HEK293T (cell line): ENCODE data around the gene TAS1R1.

Experiments
- FOXK2 ChIP-seq: fragments of 450-650 bp; IDR thresholded peaks from 2 replicates; pipeline ENCODE4 v1.6.1; 2016; ENCODE audit warnings: mild to moderate bottlenecking
- HDGF ChIP-seq: fragments of 450-650 bp; IDR thresholded peaks from 2 replicates; pipeline ENCODE4 v1.6.1; 2017; ENCODE audit warnings: antibody characterized with exemption, borderline replicate concordance
- NFRKB ChIP-seq: fragments of 450-650 bp; IDR thresholded peaks from 2 replicates; pipeline ENCODE4 v1.6.1; 2016; ENCODE audit warnings: mild to moderate bottlenecking, moderate library complexity
- PKNOX1 ChIP-seq: fragments of 450-650 bp; IDR thresholded peaks from 2 replicates; pipeline ENCODE4 v1.6.1; 2016
- TARDBP ChIP-seq: fragments of 450-650 bp; IDR thresholded peaks from 2 replicates; pipeline ENCODE4 v1.6.1; 2016

DNA sequence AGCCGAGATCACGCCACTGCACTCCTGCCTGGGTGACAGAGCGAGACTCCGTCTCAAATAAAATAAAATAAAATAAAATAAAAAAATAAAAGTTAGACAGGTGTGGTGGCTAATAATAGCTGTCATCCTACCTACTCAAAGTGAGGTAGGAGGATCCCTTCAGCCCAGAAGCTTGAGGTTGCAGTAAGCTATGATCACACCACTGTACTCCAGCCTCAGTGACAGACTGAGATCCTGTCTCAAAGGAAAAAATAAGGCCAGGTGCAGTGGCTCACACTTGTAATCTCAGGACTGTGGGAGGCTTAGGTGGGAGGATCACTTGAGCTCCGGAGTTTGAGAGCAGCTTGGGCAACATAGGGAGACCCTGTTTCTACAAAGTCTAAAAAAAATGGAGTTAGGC, 18.8 kb upstream of the TAS1R1 start:
- no peak for TF ChIP-seq TARDBP
- no peak for TF ChIP-seq PKNOX1
- TF ChIP-seq FOXK2, result no peak
- TF ChIP-seq HDGF, result no peak
- TF ChIP-seq NFRKB, result no peak
